Measurements from ENCODE around the gene PKN3.
"Not testable (repeated sequence)": the region's sequence is repeated elsewhere in the genome, so short reads cannot be mapped to it uniquely, and the experiment has no call there.

The PKN3 gene

DNA sequence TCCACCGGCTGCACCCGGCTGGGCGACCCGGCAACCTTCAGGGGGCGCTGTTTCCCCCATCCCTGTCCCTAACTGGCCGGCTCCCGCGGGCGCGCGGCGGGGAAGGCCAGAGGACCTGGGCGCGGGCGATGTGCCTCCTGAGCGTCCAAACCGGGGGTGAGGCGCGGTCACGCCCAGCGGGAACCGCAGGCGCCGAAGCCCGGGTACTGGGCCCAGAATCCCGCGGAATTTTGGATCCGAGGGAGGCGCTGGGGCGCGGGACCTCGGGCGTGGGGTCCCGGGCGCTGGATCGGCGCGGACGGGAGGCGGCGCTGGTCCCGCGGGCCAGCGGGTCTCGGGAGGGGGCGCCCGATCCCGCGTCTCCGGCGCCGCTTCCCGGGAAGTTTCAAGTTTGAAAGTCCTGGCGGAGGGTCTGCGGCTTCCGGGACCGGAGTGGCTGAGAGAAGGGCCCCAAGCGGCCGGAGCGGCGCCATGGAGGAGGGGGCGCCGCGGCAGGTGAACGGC is at the start of gene PKN3:
Gene PKN3, plus strand, starts transcription at position 59 of the 504 bp plus-strand sequence. Its CDS starts 413 bp downstream, at position 472.
- in situ Hi-C loops (cut with HindIII; ENCODE audit: low sequenced_read_pairs), result no loop called here

GRCh38 chr9:128653908-128654307 is 48.4 kb upstream of the PKN3 start:
- in situ Hi-C loops (cut with HindIII; ENCODE audit: low sequenced_read_pairs), result no loop called here

DNA sequence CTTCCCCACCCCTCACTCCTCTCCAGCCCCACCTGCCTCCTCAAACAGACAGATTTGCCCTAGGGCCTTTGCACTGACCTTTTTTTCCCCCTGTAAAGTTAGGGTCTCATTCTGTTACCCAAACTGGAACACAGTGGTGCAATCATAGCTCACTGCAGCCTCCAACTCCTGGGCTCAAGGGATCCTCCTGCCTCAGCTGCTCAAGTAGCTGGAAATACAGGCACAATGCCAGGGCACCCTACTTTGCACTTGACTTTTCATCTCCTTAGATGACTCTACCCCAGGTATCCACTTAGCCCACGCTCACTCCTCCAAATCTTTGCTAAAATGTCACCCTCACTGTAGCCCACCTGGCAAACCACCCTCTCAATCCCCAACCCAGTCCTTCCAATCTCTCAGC is 47.8 kb upstream of the PKN3 start:
- in situ Hi-C loops (cut with HindIII; ENCODE audit: low sequenced_read_pairs), result no loop called here

GRCh38 chr9:128656416-128657343 is 45.6 kb upstream of the PKN3 start, which contains the start of gene DYNC2I2:
DYNC2I2 (minus strand) TSS chr9:128656847; CDS start chr9:128656726, 121 bp downstream.
- in situ Hi-C loops (cut with HindIII; ENCODE audit: low sequenced_read_pairs), result no loop called here

GRCh38 chr9:128657344-128657704 is 45.0 kb upstream of the PKN3 start:
- in situ Hi-C loops (cut with HindIII; ENCODE audit: low sequenced_read_pairs), result no loop called here

DNA sequence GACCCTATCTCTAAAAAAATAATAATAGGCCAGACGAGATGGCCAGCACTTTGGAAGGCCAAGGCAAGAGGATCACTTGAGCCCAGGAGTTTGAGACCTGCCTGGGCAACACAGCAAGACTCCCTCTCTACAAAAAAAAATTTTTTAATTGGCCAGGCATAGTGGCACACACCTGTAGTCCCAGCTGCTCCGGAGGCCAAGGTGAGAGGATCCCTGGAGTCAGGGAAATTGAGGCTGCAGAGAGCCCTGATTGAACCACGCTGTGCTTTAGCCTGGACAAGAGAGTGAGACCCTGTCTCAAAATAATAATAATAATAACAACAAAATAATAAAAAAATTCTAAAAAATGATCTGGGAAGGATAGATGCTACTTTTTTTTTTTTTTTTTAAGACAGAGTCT is 44.5 kb upstream of the PKN3 start:
- in situ Hi-C loops (cut with HindIII; ENCODE audit: low sequenced_read_pairs), result no loop called here

DNA sequence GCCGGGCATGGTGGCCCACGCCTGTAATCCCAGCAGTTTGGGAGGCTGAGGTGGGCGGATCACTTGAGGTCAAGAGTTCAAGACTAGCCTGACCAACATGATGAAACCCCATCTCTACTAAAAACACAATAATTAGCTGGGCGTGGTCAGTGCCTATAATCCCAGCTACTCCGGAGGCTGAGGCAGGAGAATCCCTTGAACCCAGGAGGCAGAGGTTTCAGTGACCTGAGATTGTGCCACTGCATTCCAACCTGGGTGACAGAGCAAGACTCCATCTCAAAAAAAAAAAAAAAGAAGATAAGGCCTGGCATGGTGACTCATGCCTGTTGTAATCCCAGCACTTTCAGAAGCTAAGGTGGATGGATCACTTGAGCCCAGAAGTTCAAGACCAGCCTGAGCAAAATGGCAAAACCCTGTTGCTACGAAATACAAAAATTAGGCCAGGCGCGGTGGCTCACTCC is 35.8 kb upstream of the PKN3 start:
- in situ Hi-C loops (cut with HindIII; ENCODE audit: low sequenced_read_pairs), result not testable (repeated sequence)

DNA sequence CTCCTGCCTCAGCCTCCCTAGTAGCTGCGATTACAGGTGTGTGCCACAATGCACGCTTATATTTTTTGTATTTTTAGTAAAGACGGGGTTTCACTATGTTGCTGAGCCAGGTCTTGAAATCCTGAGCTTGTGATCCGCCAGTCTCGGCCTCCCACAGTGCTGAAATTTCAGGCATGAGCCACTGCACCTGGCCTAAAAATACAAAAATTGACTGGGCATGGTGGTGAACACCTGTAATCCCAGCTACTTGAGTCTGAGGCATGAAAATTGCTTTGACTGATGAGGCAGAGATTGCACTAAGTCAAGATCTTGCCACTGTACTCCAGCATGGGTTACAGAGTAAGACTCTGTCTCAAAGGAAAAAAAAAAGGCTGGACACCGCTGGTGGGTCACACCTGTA is 32.5 kb upstream of the PKN3 start:
- in situ Hi-C loops (cut with HindIII; ENCODE audit: low sequenced_read_pairs), result no loop called here

DNA sequence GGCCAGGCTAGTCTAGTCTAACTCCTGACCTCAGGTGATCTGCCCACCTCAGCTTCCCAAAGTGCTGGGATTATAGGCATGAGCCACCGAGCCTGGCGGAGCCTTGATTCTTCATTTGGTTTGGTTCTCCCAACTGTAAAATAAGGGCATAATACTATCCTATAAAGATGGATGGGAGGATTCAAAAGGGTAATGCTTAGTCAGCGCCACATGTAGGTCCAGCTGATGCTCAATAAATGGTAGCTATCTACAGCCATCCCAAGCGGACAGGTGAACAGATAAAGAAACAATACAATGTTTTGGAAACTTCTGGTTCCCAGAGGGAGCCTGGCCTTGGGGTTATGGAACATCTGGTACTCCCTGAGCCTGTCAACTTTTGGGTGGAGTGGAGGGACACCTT is 26.9 kb upstream of the PKN3 start:
- in situ Hi-C loops (cut with HindIII; ENCODE audit: low sequenced_read_pairs), result no loop called here

GRCh38 chr9:128677794-128678193 is 24.5 kb upstream of the PKN3 start:
- in situ Hi-C loops (cut with HindIII; ENCODE audit: low sequenced_read_pairs), result no loop called here

GRCh38 chr9:128683340-128684064 is 18.8 kb upstream of the PKN3 start:
- in situ Hi-C loops (cut with HindIII; ENCODE audit: low sequenced_read_pairs), result no loop called here

DNA sequence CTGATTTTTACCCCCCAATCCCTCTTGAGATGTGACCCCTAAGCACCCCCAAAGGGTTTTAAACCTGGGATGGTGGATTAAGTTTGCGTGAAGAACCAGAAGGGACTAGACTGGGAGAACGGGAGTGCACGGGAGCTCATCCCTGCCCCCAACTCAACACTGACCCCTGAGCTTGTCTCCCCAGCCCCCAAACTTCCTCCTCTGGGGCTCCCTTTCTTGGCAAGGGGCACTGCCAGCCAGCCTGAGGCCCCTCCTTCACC is 18.3 kb upstream of the PKN3 start:
- in situ Hi-C loops (cut with HindIII; ENCODE audit: low sequenced_read_pairs), result no loop called here

- in situ Hi-C loops (cut with HindIII; ENCODE audit: low sequenced_read_pairs), result no loop called here
Observed at GRCh38 chr9:128684325-128685199, 17.7 kb upstream of the PKN3 start.

- in situ Hi-C loops (cut with HindIII; ENCODE audit: low sequenced_read_pairs), result no loop called here
Observed at GRCh38 chr9:128685636-128686489, 16.4 kb upstream of the PKN3 start.

DNA sequence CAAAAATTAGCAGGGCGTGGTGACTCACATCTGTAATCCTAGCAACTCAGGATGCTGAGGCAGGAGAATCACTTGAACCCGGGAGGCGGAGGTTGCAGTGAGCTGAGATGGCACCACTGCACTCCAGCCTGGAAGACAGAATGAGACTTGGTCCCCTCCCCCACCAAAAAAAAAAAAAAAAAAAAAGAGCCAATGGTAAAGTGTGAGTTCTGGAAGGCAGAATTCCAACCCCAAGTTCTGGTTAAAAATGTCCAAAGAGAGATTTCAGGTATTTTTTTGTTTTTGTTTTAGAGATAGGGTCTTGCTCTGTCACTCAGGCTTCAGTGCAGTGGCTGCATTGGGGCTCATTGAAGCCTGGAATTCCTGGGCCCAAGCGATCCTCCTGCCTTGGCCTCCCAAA is 14.8 kb upstream of the PKN3 start:
- in situ Hi-C loops (cut with HindIII; ENCODE audit: low sequenced_read_pairs), result no loop called here

DNA sequence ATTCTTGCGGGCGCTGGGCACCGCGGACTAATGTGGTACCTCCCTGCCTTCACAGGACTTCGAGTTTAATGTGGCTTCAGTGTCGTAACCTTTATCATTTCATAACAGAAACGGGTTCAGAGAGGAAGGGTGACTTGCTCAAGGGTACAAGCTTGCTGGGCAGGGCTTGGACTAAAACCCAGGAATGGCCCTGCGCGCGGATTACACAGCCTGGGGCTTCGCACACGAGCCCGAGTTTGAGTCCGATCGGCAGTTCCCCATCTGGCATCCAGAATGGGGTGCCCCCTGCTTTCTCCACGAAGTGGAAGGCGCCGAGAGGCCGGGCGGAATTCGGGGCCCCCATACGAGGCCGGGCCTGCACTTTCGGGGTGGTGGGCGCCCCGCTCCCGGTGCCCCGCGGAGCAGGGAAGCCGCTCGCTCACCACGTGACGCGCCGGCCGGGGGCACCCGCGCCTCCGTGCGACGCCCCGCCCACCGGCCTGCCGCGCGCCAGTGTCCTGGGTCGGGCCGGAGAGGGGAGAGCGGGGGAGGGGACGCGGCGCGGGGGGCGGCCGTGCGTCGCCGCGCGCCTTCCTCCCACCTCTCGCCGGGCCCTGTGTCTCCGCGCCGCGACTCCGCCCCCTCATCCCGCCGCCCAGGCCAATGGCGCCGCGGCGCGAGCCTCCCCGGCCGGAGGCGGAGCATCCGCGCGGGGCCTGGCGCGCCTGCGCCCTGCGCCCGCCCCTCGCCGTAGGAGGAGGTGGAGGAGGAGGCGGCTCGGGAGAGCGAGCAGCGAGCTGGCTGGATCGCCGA is 13.6 kb upstream of the PKN3 start, which contains the start of gene SET:
Gene SET, plus strand, starts transcription at position 722 of the 792 bp plus-strand sequence. CDS start 361 bp downstream, outside the sequence.
- in situ Hi-C loops (cut with HindIII; ENCODE audit: low sequenced_read_pairs), result no loop called here

- in situ Hi-C loops (cut with HindIII; ENCODE audit: low sequenced_read_pairs), result no loop called here
Observed at GRCh38 chr9:128689293-128689774, 13.0 kb upstream of the PKN3 start.

DNA sequence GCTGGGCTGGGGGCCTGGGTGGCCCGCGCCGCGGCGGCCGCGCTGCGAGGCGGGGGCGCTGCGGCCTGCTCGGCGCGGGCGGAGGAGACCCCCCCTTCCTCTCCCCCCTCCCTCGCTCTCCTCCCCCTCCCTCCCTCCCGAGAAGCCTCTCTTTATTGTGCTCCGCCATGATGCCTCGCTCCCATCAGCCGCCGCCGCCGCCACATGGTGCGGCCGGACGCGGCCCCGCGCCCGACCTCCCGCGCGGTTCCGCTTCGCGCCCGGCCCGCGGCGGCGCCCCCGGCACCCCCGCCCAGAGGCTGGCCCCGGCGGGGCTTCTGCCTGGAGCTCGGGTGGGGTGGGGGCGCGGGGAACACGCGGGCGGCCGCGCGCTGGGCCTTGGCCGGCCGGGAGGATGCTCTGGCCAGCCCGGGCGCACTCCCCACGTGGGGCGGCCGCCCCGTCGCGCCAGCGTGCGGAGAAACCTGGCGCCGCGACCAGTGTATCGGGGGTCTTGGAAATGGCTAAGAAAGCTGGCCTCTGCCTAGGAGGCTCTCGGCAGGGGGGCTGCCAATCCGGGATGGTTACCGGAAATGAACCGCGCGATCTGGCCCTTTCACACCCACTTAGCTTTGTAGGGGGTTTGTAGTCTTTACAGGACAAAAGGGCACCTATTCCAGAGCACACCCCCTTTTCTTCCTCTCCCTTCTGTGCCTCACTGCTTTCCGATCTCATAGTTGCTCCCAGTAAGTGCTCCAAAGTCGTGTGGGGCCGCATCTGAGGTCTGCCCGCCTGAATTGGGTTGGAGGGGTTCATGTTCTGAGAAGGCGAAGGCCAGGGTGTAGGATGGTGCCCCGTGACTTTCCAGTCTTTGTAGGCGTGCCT is 12.3 kb upstream of the PKN3 start:
- in situ Hi-C loops (cut with HindIII; ENCODE audit: low sequenced_read_pairs), result loop anchor here (5.0 kb wide), 2 partner anchors 37 to 63 kb away; no protein-coding TSS in a partner anchor
